Measurements from ENCODE around the gene BANP.

Gene BANP

DNA sequence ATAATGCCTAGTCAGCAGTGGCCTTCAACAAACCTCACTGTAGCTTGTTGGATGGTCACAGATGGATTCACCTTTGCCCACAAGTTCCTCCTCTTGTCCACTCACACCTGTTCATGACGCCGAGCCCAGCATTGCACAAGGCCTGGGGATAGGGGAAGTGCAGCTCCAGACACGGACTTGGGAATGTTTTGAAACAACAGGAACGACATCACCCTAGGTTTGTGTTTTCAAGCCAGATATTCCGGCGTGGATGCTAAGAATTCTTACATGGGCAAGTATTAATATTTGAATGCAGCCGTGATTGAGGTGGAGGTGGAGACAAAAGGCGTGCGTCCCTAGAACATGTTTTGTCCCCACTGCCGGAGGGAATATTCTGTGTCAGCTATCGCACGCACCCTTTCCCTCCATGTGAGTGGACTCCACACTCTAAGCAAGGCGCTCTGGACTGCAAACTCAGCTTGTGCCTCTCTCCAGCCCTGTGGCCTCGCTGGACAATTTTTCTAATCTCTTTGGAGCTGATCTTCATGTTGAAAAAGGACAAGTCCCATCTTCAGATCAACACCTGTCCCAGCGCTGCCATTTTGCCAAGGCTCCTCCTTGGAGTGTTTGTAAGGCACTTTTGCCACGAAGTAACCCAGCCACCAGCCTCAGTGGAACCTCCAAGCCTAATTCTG lies 2.0 kb upstream of the BANP start:
- DNase-seq: no peak

DNA sequence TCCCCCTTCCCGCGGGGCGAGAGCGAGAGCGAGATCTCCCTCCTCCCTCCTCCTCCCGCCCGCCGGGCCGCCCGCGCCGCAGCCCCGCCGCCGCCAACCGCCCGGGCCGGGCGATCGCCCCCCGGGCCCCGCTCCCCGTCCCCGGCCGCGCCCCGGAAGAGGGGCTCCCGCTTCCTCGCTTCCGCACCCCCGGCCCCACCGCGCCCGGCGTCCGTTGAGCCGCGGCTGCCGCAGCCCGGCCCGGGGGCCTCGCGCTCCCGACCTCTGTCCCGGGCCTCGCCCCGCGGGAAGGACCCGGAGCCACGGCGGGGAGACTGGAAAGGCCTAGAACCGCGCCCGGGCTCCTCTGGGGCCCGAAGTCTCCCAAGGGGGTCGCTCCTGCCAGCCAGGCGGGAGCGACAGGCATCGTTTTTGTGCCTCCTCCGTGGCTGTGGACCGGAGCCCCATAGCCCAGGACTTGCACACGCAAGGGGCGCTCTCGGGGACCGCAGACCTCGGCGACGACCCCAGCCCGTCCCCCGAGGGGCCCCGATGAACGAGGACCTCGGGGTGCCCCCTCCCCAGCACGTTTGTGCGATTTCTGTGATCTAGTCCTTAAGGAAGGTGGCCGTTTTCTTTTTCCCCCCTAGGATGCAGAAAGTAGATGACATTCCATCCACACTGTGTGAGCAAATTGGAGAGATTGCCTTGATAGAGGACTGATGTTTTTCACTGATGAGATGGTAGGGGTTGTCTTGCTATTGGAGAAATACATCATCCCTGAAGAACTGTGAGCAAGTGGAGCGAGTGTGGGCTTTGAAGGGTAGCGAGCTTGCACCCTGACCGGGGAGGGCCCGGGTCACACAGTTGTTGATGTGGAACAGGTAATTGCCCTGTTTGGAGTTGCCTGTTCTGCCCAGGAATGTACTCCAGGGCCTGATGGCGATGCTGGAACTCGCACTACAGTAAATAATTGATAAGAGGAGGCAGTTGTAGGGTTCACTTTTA lies 611 bp downstream of the BANP start:
- no peak for DNase-seq

DNA sequence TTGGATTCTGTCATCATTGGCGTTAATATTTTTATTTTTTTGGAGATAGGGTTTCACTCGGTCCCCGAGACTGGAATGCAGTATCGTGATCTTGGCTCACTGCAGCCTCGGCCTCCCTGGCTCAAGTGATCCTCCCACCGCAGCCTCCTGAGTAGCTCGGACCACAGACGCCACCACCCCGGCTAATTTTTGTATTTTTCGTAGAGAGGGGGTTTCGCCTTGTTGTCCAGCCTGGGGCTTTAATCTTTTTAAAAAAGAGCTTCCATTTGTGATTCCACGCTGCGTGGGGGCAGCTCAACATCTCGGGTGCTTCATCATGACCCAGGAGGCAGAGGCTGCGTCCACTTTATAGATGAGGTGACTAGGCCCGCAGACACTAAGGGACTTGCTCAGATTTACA lies 1.5 kb downstream of the BANP start:
- no peak for DNase-seq

DNA sequence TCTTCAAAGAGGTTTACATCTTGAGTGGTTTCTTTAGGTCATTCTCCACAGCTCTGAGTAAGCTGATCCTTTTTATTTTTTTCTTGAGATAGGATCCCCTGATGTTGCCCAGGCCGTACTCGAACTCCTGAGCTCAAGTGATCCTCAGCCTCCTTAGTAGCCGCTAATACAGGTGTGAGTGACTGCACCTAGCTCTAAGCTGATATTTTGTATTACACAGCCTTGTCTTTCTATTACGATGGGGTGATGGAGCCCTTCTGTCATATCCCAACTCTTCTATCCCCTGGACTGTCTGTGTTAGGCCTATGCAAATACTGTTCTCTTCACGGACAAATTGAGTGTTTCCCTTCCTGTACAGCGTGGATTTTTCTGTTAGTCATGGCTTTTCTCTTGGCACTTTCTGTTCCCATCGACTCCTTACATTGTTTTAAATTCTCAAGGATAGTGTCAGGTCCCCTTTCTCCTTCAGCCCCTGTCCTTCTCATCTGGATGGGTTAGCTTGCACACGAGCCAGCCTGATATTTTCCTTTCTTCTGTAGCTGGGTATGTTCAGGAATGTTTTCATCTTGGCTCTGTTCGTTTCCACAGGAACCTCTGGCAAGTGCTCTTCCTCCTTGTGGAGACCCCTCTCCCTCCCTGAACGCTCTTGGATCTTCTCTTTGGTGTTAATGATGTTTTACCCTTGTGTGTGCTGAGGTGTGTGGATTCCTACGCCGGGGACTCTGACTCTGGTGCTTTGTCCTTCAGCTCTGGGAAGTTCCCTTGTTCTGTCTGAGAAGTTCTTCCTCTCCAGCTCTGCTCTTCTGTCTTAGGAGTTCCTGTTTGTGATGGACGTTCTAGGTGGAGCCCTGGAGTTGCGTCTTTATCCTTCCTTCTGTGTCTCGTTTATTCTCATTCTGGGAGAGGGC lies 2.3 kb downstream of the BANP start:
- no peak for DNase-seq

DNA sequence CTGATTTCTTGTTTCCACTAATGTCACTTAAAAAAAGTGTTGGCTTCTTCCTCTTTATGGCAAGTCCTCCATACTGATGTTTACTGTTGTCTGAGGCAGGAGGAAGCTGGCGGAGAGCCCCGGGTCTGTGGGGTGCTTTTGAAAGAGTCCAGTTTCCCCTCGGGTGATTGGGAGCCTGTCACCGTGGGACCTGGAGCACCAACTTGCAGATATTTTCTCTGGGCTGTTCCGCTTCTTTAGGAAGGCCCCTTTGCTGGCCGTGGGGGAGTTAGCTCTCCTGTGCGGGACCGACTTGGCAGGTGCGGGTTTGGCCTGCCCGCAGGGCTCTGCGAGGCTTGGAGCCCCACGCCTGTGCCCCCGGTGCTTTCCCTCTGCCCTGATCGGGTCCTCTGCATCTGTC lies 3.1 kb downstream of the BANP start:
- DNase-seq: no peak

DNA sequence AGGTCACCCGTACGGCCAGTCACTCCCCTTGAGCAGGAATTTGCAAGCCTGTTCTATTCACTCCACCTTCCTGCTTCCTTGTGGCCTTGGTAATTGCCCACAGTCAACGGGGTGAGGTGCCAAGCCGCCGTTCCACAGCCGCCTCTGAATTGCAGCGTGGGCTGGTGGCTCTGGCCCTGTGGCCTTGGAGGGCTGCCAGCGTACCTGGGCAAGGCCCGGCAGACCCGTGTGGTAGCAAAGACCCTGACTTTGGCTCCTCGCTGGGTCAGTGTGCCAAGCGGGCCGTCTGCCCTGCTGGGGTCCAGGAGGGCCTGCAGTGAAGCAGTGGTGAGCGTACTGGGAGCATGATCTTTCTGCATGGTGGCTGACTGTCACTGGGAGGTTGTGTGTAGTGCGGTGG lies 3.6 kb downstream of the BANP start:
- no peak for DNase-seq

DNA sequence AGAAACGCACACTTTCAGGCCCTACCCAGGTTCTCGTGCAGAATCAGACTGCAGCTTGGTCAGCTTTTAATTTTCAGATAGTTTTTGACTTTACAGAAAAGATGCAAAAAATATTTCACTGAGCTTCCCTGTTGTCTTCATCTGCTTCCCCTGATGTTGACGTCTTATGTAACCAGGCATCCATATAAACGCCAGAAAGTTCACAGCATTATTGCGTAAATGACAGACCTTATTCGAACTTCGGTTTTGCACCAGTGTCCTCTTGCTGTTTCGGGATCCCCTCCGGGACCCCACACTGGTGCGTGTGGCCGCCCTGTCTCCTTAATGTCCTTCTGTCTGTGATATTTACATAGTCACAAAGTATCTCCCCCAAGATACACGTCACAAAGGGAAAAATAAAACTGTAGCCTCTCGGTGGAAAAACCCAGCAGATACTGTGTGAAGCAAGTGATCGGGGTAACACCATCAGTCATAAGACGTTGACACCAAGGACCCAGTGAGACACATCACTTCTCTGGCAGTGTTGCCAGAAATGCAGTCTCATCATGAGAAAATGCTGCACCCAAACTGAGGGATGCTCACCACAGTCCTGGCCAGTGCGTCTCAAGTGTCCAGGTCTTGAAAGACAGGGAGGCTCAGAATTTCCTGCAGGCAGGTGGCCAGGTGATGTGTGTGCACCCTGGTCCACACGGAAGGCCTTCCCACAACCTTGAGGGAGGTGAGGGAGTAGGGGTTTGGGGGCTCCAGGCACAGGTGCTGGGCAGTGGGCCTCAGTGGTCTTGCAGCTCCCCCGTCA lies 4.3 kb downstream of the BANP start:
- no peak for DNase-seq

DNA sequence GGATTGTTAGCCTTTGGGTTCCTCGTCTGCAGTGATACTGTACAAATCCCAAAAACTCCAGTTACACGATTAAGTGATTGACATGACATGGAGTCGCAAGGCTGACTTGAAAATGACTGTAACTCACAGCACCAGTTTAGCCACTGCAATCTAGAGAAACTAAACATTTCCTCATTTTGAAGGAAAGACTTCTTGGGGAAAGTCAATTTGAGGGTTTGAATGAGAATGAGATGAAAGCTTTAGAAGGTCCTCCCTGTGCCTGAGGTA lies 4.8 kb downstream of the BANP start:
- no peak for DNase-seq

DNA sequence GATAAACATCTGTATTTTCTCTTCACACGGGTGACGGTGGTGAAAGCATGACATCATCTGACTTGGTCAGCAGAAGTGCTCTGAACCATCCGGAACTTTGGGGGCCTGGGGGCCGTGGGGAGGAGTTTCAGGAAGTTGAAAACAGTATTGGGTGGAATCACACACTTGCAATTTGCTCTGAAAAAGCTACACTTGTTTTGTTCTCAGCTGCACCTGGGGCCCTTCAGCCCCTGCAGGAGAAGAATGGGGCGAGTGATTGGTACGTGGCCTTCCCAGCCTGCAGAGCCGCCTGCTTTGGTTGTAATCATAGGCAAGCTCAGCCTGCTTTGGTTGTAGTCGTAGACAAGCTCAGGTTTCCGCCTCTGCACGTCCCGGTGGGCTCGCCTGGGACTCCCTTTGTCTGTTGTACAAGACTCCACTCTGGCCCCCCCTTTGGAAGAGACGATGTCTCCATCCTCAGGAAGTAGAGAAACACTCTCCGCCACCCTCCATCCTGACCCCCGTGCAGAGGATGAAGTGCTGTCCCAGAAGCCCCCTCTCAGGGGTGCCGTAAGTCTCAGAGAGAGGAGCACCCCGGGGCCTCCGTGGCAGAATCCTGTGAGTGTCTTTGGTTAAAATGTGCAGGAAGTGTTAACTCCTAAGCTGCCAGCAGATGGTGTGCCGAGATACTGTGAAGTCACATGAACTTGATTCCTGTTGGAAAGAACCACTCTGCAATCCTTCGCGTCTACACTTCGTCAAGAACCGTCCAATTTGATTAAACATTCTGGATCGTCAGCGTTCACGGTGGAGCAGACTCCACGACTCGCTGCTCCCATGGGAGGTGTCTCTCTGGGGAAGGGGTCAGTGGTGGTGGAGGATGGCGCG lies 5.4 kb downstream of the BANP start:
- DNase-seq: no peak

DNA sequence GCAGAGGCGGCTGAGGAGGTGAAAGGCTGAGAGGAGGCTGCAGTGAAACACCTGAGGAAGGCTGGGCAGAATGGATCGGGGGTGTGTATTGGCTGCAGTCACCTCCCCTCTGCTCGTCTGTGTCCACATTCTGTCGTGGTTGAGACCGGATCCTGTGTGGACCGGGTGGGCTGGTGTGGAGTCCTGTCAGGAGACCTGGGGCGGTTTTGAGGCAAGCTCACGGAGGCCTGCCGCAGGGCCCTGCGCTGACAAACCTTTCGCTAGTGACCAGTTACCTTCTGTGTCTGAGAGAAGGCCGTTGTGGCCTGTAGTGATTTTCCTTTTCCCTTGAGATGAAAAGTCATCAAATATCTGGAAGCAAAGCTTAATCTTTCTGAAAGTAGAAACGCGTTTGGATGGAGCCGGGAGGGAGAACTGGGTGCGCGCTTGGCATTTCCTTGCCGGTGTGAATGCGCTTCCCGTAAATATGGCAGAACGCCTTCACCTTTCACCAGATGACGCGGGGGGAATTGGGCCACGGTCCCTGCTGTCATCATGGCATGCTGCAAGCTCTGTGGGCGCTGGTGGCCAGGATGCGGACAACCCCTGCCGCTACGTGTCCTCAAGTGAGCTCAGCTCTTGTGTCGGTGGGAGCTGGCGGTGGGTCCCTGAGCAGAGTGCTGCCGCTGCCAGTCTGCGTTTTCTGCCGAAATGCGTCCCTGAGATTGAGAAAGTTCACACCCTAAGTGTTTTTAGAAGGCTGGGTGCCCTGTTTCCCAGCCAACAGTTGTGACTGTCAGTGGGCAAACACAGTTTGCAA lies 6.3 kb downstream of the BANP start:
- no peak for DNase-seq

DNA sequence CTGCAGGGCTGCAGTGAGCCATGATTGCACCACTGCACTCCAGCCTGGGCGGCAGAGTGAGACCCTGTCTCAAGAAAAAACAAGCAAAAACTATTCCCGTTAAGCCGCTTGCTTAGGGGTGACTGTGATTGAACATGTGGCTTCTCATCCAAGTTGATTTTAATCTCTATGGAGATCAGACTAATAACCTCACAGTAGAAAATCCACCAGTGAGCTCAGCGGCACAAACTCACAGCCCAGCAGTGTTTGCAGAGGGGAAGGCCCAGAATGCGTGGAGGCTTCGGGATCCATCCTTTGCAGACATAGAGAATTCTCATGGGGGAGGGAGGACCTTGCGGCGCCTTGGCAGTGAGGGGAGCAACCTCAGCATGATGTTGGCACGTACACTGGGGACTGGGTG lies 7.4 kb downstream of the BANP start:
- no peak for DNase-seq

DNA sequence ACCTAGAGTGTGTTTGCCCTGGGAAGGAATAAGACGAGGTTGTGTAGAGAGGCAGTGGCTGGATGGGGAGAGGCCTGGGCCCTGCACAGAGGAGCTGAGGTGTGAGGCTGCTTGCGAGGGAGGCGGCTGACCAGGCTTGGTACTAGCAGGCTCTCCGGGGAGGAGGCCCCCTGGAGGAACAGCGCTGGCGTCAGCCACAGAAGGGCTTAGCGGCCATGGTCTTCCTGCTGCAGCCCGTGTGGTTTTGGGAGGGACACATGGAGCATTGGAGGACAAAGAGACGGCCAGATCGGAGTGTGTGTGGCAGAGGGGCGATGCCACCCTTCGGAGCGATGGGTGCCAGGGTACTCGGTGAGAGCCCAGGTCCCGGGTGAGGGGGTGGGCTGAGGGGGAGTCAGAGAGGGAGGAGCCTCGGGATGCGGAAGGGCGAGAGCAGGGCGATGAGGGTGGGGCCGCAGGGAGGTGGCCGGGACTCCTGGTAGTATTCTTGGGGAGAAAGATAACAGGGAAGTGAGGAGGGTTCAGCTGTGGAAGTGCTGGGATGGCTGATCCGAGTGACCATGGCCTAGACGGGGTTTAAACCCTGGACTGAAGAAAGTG lies 8.3 kb downstream of the BANP start:
- DNase-seq: no peak

DNA sequence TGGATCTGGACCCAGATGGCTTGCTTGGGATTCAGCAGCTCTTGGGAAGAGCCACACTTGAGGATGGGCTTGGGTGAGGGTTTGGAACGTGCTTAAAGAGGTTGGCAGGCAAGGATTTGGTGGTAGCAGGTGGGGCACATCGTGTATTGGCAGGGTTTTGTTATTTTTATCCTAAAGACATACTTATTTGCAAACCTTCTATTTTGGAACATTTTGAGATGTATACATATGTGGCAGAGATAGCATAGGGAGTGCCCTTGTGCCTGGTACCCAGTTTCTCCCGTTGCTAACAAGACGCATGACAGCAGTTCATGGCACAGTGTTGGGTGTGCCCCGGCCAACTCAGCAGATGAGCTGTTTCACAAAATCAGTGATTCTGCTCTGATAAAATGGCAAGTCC lies 9.1 kb downstream of the BANP start:
- no peak for DNase-seq

DNA sequence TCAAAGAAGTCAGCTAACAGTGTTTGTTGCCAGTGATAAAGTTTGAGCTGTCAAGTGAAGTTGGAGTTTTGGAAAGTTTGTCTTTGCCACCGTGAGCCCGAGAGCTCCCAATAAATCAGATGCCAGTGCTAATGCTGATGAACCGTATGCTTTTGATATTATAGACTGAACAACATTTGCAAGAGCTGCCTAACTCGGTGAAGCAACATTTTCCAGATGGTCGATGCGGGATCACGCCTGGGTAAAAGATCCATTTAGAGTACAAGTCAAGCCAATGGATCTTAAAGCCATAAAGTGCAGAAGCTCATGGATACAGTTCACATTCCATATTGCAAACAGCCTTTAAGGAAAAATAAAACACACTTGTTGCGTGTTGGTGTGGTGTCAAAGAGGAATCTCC lies 9.6 kb downstream of the BANP start:
- no peak for DNase-seq

DNA sequence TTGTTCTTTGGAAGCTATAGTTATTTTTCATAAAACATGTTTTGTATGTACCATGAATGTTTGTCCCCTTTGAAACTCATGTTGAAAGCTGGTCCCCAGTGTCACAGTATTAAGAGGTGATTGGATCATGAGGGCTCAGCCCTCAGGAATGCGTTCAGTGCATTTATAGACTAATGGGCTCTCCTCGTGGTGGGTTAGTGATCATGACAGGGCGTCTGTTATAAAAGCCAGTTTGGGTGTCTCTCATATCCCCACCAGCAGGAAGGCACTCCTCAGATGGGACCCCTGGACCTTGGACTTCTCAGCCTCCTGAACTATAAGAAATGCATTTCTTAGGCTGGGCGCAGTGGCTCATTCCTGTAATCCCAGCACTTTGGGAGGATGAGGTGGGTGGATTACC lies 10.4 kb downstream of the BANP start:
- no peak for DNase-seq

DNA sequence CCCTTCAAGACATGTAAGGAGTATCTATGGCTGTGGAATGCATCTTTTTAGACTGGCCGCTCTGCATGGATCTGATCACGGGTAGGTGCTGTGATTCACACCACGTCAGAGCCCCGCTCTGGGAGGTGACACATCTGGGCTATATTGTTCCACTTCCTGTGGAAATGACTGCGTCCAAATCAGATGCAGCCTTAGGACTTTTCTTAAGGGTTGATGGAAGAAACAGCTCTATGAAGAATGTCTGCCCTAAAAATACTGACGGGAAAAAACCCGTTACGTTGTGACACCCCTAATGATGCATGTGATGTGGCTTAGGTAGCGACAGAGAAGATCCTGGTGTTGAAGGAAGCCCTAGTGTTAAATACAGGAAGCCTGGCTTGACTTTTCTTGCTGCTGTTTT lies 12.2 kb downstream of the BANP start:
- no peak for DNase-seq

DNA sequence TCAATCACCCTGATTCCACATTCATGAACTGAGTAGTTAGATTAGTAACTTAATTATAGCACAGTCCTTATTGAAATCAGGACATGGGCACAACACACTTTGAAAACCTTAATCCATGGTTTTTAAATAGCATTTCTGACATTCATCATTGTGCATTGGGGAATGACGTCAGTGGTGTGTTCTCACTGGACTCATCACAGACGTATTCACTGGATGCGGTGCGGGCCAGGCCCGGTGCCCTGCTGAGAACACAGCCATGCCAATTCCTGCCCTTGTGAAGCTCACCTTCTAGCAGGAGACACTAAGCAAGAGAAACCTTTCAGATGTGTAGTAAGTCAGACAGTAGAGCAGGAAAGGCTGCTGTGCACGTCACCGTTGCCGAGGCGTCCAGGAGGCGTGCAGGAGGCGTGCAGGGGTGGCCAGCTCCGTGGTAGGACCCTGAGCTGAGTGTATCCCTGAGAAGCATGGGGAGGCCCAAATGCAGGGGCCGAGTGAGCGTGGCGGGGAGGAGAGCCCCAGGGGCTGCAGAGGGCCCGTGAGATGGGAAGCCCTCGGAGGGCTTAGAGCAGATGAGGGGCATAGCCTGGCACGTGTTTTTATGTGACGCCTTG lies 12.9 kb downstream of the BANP start:
- no peak for DNase-seq

DNA sequence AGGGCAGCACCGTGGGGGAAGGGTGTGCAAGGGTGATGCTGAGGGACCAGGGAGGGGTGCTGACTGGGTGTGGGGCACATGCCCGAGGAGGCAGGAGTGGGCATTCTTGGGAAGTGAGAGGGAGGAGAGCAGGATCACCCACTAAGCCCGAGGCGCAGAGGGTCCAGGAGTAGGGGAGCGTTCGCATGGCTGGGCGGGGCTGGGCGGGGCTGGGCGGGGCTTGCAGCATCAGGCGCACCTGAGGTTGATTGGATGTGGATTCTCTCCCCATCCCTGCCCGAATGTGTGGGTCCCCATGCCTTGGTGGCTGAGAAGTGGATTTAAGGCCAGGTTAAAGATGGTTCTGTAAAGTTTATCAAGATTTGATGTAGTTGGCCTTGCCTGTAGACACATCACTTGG lies 14.2 kb downstream of the BANP start:
- DNase-seq: no peak

DNA sequence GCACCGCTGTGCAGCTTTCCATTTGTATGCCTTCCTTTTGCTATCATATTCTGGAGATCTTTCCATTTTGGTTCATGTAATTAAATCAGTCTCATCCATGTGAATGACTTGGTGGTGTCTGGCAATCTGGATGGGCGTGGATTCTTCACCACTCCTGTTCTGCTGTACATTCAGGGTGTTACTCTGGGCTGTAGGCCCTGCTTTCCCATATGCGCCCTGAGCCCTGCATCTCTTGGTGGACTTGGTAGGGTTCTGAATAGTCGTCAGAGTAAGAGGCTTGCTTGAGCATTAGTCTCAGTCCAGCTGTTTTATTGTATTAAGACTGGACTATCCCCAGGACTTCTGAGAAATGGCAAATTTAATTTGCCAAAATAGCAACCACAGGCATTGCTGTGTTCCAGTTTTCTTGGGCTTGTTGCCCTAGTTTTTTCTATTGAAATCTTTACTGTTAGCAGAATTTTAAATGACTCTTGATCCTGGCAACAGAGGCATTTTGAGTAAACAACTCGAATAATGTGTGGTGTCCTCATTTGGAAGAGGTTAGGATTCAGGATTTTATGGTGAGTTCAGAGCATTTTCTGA lies 14.9 kb downstream of the BANP start:
- no peak for DNase-seq
